Breast epithelium (tissue), 4 donors: ENCODE measurements around the gene CCDC66. TPM values are rescaled to one million over a fixed set of nuclear protein-coding genes. Genes with fewer than 3 reads are reported as not detected.

Experiments
- DNase-seq, 2 donors: peaks; one replicate each; pipeline ENCODE4 v3.0.0-alpha.2; 2019; ENCODE audit warnings: low spot score in 2 of 2
- H3K27ac ChIP-seq, 2 donors: fragments of 200-600 bp; sonication (generic) in 1 of 2; one replicate each; pipeline ENCODE4 v1.5.1; 2016 to 2019; ENCODE audit warnings: mild to moderate bottlenecking in 1 of 2
- H3K27me3 ChIP-seq, 2 donors: fragments of 200-600 bp; sonication (generic) in 1 of 2; one replicate each; pipeline versions ENCODE4 v1.5.1 to v1.6.0; 2017 to 2019; ENCODE audit warnings: control low read depth in 1 of 2, mild to moderate bottlenecking in 1 of 2
- H3K36me3 ChIP-seq: fragments of 200-600 bp; one replicate; pipeline ENCODE4 v1.5.1; 2019
- H3K4me1 ChIP-seq, 2 donors: fragments of 200-600 bp; sonication (generic); one replicate each; pipeline ENCODE4 v1.5.1; 2016 to 2019; ENCODE audit warnings: control low read depth in 1 of 2
- H3K4me3 ChIP-seq, 3 donors: fragments of 200-600 bp; sonication (generic); 1 replicate in 2 of 3; 2 replicates in 1 of 3; pipeline ENCODE4 v1.5.1; 2016 to 2019; ENCODE audit warnings: mild to moderate bottlenecking in 3 of 3, moderate library complexity in 2 of 3
- H3K9me3 ChIP-seq, 2 donors: fragments of 200-600 bp; sonication (generic) in 1 of 2; one replicate each; pipeline ENCODE4 v1.5.1; 2016 to 2019; ENCODE audit warnings: control low read depth in 1 of 2
- CTCF ChIP-seq, 3 donors: fragments of 450-650 bp; IDR thresholded peaks; one replicate each; pipeline ENCODE4 v1.5.1; 2016 to 2017; ENCODE audit warnings: antibody characterized with exemption in 3 of 3, mild to moderate bottlenecking in 3 of 3, moderate library complexity in 3 of 3
- POLR2A ChIP-seq: fragments of 450-650 bp; IDR thresholded peaks from one replicate; pipeline ENCODE4 v1.6.1; 2016; ENCODE audit warnings: antibody characterized with exemption, mild to moderate bottlenecking, moderate library complexity
- POLR2AphosphoS5 ChIP-seq, 3 donors: sonication (generic); formaldehyde crosslinking; IDR thresholded peaks; one replicate each; pipeline ENCODE4 v1.6.1; 2017; ENCODE audit warnings: antibody characterized with exemption in 3 of 3
- intact Hi-C: fragments of 100-400 bp; cut with DNase I; formaldehyde crosslinking; loops from one replicate; pipeline ENCODE4 v1.15.1; 2023; ENCODE audit warnings: low total_unique reads
- total RNA-seq, 3 donors: library from RNA; depleted of rRNA; stranded (reverse); fragments of >200 nt; gene quantifications; one replicate each; pipeline ENCODE4 v1.1.0, GENCODE V29; 2016

Gene CCDC66
- total RNA-seq: 10 to 100 TPM; 34.6 to 67.0 (median 50.8) TPM

- Histone ChIP-seq H3K36me3 (no peaks in the 10 kb centered on the region), H3K9me3 (no peaks in the 10 kb centered on the region)
- intact Hi-C loops: no loop called here
Observed at GRCh38 chr3:56556908-56557830, at the start of gene CCDC66. TSS of gene CCDC66 (plus strand) at chr3:56557175. CDS start at chr3:56557243, 68 bp downstream.

GRCh38 chr3:56519641-56520040 lies 37.3 kb upstream of the CCDC66 start:
- H3K27me3 ChIP-seq: no peaks in the 10 kb centered on the region
- H3K4me3 ChIP-seq: no peak overlapping the region
- intact Hi-C loops: no loop called here
- no peak for DNase-seq
- H3K36me3 ChIP-seq: no peaks in the 10 kb centered on the region
- H3K27ac ChIP-seq: no peak overlapping the region
- no peaks in the 10 kb centered on the region for H3K4me1 ChIP-seq
- no peaks in the 10 kb centered on the region for H3K9me3 ChIP-seq
- TF ChIP-seq CTCF (IDR thresholded peaks at IDR 0.05): no peak
- no peak for TF ChIP-seq POLR2A
- no peak for TF ChIP-seq POLR2AphosphoS5 (IDR thresholded peaks at IDR 0.05)

More at GRCh38 chr3:56556908-56557830, at the start of gene CCDC66:
- Histone ChIP-seq H3K4me1 (no peaks in the 10 kb centered on the region), H3K4me3 (peak within 1 kb of the TSS; percentile 71 to 81 (median 72)), H3K27ac (peak within 1 kb of the TSS; percentile 92 to 94), H3K27me3 (no peaks in the 10 kb centered on the region)
- peak; percentile 93 to 94 for DNase-seq
- TF ChIP-seq POLR2A (peak; percentile 91), CTCF (IDR thresholded peaks at IDR 0.05) (peak; percentile 20 to 78 (median 74)), POLR2AphosphoS5 (IDR thresholded peaks at IDR 0.05) (peak; percentile 79 to 99 (median 89))

- intact Hi-C loops: no loop called here
- Histone ChIP-seq H3K4me1 (no peaks in the 10 kb centered on the region), H3K27me3 (no peaks in the 10 kb centered on the region), H3K36me3 (no peaks in the 10 kb centered on the region), H3K4me3 (no peak overlapping the region), H3K27ac (no peak overlapping the region), H3K9me3 (no peaks in the 10 kb centered on the region)
- no peak for DNase-seq
- no peak for TF ChIP-seq CTCF (IDR thresholded peaks at IDR 0.05)
- TF ChIP-seq POLR2AphosphoS5 (IDR thresholded peaks at IDR 0.05): no peak
- TF ChIP-seq POLR2A: no peak
Observed at GRCh38 chr3:56522374-56522773, 34.6 kb upstream of the CCDC66 start.

GRCh38 chr3:56525291-56525690 lies 31.7 kb upstream of the CCDC66 start:
- TF ChIP-seq CTCF (IDR thresholded peaks at IDR 0.05) (no peak), POLR2A (no peak), POLR2AphosphoS5 (IDR thresholded peaks at IDR 0.05) (no peak)
- H3K9me3 ChIP-seq: no peaks in the 10 kb centered on the region
- DNase-seq: no peak
- no peak overlapping the region for H3K27ac ChIP-seq
- no peak overlapping the region for H3K4me3 ChIP-seq
- no peaks in the 10 kb centered on the region for H3K27me3 ChIP-seq
- H3K4me1 ChIP-seq: no peaks in the 10 kb centered on the region
- intact Hi-C loops: no loop called here
- H3K36me3 ChIP-seq: no peaks in the 10 kb centered on the region

- DNase-seq: no peak
- H3K4me1 ChIP-seq: no peaks in the 10 kb centered on the region
- H3K36me3 ChIP-seq: no peaks in the 10 kb centered on the region
- intact Hi-C loops: loop anchor here (10.0 kb wide), 1 partner anchor 168 kb away; no protein-coding TSS in a partner anchor
- H3K4me3 ChIP-seq: no peak overlapping the region
- H3K27ac ChIP-seq: no peak overlapping the region
- TF ChIP-seq CTCF (IDR thresholded peaks at IDR 0.05) (no peak), POLR2AphosphoS5 (IDR thresholded peaks at IDR 0.05) (no peak), POLR2A (no peak)
- no peaks in the 10 kb centered on the region for H3K9me3 ChIP-seq
- H3K27me3 ChIP-seq: no peaks in the 10 kb centered on the region
Observed at GRCh38 chr3:56536735-56537134, 20.2 kb upstream of the CCDC66 start.
